Measurements from ENCODE around the gene FOXP1.
A peak's percentile ranks its signal among the peaks of the same experiment; 100 is the strongest.

Gene FOXP1

GRCh38 chr3:71195492-71195891 is 388.0 kb downstream of the FOXP1 start:
- H3K9me3 ChIP-seq, result no peaks in the 10 kb centered on the region
- H3K4me3 ChIP-seq (ENCODE audit: low read depth in 1 of 2, low read length in 1 of 2), result no peak overlapping the region
- no peaks in the 10 kb centered on the region for H3K27me3 ChIP-seq
- H3K36me3 ChIP-seq, result peaks cover 12% of the 10 kb centered on the region
- no peaks in the 10 kb centered on the region for H3K4me1 ChIP-seq (ENCODE audit: control insufficient read depth in 1 of 2, insufficient read depth in 1 of 2, low read depth in 1 of 2, low read length in 1 of 2)
- TF ChIP-seq CTCF (IDR thresholded peaks at IDR 0.05), result no peak
- no peak overlapping the region for H3K27ac ChIP-seq

GRCh38 chr3:71194785-71195184 is 388.7 kb downstream of the FOXP1 start:
- Histone ChIP-seq H3K27me3 (no peaks in the 10 kb centered on the region), H3K9me3 (no peaks in the 10 kb centered on the region), H3K27ac (no peak overlapping the region), H3K4me1 (ENCODE audit: control insufficient read depth in 1 of 2, insufficient read depth in 1 of 2, low read depth in 1 of 2, low read length in 1 of 2) (no peaks in the 10 kb centered on the region), H3K4me3 (ENCODE audit: low read depth in 1 of 2, low read length in 1 of 2) (no peak overlapping the region), H3K36me3 (peaks cover 12% of the 10 kb centered on the region)
- no peak for TF ChIP-seq CTCF (IDR thresholded peaks at IDR 0.05)

- Histone ChIP-seq H3K27me3 (no peaks in the 10 kb centered on the region), H3K4me3 (ENCODE audit: low read depth in 1 of 2, low read length in 1 of 2) (no peak overlapping the region), H3K27ac (no peak overlapping the region), H3K36me3 (peaks cover 7% of the 10 kb centered on the region), H3K4me1 (ENCODE audit: control insufficient read depth in 1 of 2, insufficient read depth in 1 of 2, low read depth in 1 of 2, low read length in 1 of 2) (peaks cover 5 to 13% of the 10 kb centered on the region in 2 experiments), H3K9me3 (no peaks in the 10 kb centered on the region)
- no peak for TF ChIP-seq CTCF (IDR thresholded peaks at IDR 0.05)
These were observed 392.5 kb downstream of the FOXP1 start for GRCh38 chr3:71191031-71191482.

GRCh38 chr3:71189480-71189879 is 394.0 kb downstream of the FOXP1 start:
- no peak overlapping the region for H3K4me3 ChIP-seq (ENCODE audit: low read depth in 1 of 2, low read length in 1 of 2)
- H3K9me3 ChIP-seq, result no peaks in the 10 kb centered on the region
- no peak for TF ChIP-seq CTCF (IDR thresholded peaks at IDR 0.05)
- peaks cover 5 to 15% of the 10 kb centered on the region in 2 experiments for H3K4me1 ChIP-seq (ENCODE audit: control insufficient read depth in 1 of 2, insufficient read depth in 1 of 2, low read depth in 1 of 2, low read length in 1 of 2)
- H3K27me3 ChIP-seq, result no peaks in the 10 kb centered on the region
- H3K36me3 ChIP-seq, result no peaks in the 10 kb centered on the region
- no peak overlapping the region for H3K27ac ChIP-seq

GRCh38 chr3:71187715-71188114 is 395.8 kb downstream of the FOXP1 start:
- no peaks in the 10 kb centered on the region for H3K27me3 ChIP-seq
- H3K4me3 ChIP-seq (ENCODE audit: low read depth in 1 of 2, low read length in 1 of 2), result no peak overlapping the region
- no peaks in the 10 kb centered on the region for H3K9me3 ChIP-seq
- no peaks in the 10 kb centered on the region for H3K36me3 ChIP-seq
- H3K27ac ChIP-seq, result no peak overlapping the region
- peaks cover 5 to 15% of the 10 kb centered on the region in 2 experiments for H3K4me1 ChIP-seq (ENCODE audit: control insufficient read depth in 1 of 2, insufficient read depth in 1 of 2, low read depth in 1 of 2, low read length in 1 of 2)
- TF ChIP-seq CTCF (IDR thresholded peaks at IDR 0.05), result no peak

- peak overlapping the region; percentile 41 for H3K27ac ChIP-seq
- TF ChIP-seq CTCF (IDR thresholded peaks at IDR 0.05), result no peak
- H3K9me3 ChIP-seq, result no peaks in the 10 kb centered on the region
- no peak overlapping the region for H3K4me3 ChIP-seq (ENCODE audit: low read depth in 1 of 2, low read length in 1 of 2)
- H3K36me3 ChIP-seq, result no peaks in the 10 kb centered on the region
- no peaks in the 10 kb centered on the region for H3K27me3 ChIP-seq
- peaks cover 5 to 15% of the 10 kb centered on the region in 2 experiments for H3K4me1 ChIP-seq (ENCODE audit: control insufficient read depth in 1 of 2, insufficient read depth in 1 of 2, low read depth in 1 of 2, low read length in 1 of 2)
These were observed 396.7 kb downstream of the FOXP1 start for GRCh38 chr3:71186801-71187200.
